ENCODE data around the gene NTM.

DNA sequence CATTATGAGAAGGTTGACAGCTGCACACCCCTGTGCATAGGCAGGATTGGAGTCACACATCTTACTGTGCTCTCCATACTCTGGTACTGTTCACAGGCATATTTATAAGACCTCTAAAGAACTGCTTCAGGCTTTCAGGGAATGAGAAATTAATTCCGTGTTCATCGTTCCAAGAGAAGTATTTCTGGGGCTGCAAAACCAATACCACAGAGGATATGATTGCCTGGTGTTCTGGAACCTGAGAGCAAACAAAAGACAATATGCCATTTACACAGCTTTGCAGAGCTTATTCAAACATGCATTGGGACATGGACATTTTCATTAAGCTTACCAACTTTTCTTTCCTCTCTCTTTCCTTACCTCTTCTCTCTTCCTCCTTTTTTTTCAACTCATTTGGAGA, 388.7 kb downstream of the NTM start:
- no peak for TF ChIP-seq POLR2A (IDR thresholded peaks at IDR 0.05; ENCODE audit: borderline replicate concordance, extremely low read depth, insufficient read depth, insufficient read length)
- TF ChIP-seq MAX (IDR thresholded peaks at IDR 0.05): no peak
- TF ChIP-seq, protein P1, sequence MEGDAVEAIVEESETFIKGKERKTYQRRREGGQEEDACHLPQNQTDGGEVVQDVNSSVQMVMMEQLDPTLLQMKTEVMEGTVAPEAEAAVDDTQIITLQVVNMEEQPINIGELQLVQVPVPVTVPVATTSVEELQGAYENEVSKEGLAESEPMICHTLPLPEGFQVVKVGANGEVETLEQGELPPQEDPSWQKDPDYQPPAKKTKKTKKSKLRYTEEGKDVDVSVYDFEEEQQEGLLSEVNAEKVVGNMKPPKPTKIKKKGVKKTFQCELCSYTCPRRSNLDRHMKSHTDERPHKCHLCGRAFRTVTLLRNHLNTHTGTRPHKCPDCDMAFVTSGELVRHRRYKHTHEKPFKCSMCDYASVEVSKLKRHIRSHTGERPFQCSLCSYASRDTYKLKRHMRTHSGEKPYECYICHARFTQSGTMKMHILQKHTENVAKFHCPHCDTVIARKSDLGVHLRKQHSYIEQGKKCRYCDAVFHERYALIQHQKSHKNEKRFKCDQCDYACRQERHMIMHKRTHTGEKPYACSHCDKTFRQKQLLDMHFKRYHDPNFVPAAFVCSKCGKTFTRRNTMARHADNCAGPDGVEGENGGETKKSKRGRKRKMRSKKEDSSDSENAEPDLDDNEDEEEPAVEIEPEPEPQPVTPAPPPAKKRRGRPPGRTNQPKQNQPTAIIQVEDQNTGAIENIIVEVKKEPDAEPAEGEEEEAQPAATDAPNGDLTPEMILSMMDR (IDR thresholded peaks at IDR 0.05 in 2 of 3, conservative IDR thresholded peaks at IDR 0.05 in 1 of 3; ENCODE audit: borderline replicate concordance in 1 of 3, insufficient read depth in 1 of 3, low read depth in 2 of 3, low read length in 2 of 3): no peak
- no peak for TF ChIP-seq JUND (IDR thresholded peaks at IDR 0.05)
- TF ChIP-seq EZH2 (IDR thresholded peaks at IDR 0.05): no peak
- TF ChIP-seq SP1 (IDR thresholded peaks at IDR 0.05; ENCODE audit: low read depth): no peak
- TF ChIP-seq ZNF274 (IDR thresholded peaks at IDR 0.05; ENCODE audit: low read depth, low read length): no peak
- TF ChIP-seq RAD21 (IDR thresholded peaks at IDR 0.05; ENCODE audit: low read depth): no peak

Measured in HCT116 (cell line).